ENCODE data around the gene PPP1R9B.

The PPP1R9B gene

DNA sequence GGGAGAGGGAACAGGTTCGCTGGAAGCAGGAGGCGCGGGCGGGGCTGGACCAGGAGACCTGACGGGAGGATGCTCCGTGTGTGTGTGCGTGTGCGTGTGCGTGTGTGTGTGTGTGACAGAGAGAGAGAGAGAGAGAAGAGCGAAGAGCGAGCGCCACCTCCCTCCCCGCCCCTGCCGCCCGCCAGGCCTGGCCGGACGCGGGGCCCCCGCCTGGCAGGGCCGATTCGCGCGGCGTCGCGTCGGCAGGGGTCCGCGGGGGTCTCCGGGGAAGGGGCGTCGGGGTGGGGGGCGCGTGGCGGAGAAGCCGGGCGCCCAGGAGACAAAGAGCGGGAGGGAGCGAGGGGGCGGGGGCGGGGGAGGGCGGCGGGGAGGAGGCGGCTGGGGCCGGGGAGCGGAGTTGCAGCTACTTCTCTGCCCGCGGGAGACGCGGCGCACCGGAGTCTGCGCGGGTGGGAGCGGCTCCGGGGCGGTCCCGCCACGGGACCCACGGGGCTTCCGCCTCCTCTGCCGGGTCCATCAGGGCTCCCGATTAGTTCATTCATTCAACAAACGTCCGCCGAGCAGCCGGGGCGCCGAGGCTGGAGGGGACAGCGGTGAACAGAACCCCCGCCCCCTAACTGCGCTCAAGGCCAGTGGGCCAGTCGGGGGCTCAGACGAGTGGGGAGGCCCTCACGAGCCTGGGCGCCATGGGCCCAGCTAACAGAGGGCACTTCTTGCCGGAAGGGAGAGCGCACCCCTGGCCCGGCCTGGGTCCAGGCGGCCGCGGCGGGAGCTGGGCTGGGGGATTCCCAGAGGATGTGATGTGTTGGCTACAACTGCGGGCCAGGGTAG lies 20.5 kb downstream of the PPP1R9B start, which contains the start of gene SAMD14:
SAMD14 (minus strand) TSS at position 433 of the 831 bp plus-strand sequence. CDS start 5,201 bp downstream, outside the sequence.
- peak within 1 kb of the TSS; percentile 46 to 60 for H3K4me3 ChIP-seq (replicated peaks in 1 of 2; ENCODE audit: low read depth in 2 of 2, low read length in 2 of 2)
- TF ChIP-seq, protein P1, sequence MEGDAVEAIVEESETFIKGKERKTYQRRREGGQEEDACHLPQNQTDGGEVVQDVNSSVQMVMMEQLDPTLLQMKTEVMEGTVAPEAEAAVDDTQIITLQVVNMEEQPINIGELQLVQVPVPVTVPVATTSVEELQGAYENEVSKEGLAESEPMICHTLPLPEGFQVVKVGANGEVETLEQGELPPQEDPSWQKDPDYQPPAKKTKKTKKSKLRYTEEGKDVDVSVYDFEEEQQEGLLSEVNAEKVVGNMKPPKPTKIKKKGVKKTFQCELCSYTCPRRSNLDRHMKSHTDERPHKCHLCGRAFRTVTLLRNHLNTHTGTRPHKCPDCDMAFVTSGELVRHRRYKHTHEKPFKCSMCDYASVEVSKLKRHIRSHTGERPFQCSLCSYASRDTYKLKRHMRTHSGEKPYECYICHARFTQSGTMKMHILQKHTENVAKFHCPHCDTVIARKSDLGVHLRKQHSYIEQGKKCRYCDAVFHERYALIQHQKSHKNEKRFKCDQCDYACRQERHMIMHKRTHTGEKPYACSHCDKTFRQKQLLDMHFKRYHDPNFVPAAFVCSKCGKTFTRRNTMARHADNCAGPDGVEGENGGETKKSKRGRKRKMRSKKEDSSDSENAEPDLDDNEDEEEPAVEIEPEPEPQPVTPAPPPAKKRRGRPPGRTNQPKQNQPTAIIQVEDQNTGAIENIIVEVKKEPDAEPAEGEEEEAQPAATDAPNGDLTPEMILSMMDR (IDR thresholded peaks at IDR 0.05; ENCODE audit: low read depth, low read length) = no peak
- peak; percentile 48 to 57 for DNase-seq (ENCODE audit: low read depth in 2 of 2)

DNA sequence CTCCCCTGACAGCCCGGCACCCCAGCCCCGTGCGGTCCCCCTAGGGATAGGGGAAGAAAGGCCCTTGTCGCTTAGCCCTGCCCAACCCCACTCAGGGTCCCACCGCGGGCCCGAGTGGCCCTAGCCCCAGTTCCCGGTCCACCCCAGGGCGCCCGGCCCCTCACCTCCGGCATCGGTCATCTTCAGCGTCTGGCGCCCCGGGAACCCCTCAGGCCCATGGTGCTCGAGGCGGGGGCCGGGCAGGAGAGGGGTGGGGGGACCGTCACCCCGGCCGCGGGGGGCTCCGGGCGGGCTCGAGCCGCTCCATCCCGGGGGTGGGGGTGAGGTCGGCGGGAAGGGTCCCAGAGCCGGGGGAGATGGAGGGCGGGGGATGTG lies 21.1 kb downstream of the PPP1R9B start:
- TF ChIP-seq, protein P1 (IDR thresholded peaks at IDR 0.05; ENCODE audit: low read depth, low read length) = no peak
- peak overlapping the region; percentile 44 to 60 for H3K4me3 ChIP-seq (replicated peaks in 1 of 2; ENCODE audit: low read depth in 2 of 2, low read length in 2 of 2)
- no peak for DNase-seq (ENCODE audit: low read depth in 2 of 2)

DNA sequence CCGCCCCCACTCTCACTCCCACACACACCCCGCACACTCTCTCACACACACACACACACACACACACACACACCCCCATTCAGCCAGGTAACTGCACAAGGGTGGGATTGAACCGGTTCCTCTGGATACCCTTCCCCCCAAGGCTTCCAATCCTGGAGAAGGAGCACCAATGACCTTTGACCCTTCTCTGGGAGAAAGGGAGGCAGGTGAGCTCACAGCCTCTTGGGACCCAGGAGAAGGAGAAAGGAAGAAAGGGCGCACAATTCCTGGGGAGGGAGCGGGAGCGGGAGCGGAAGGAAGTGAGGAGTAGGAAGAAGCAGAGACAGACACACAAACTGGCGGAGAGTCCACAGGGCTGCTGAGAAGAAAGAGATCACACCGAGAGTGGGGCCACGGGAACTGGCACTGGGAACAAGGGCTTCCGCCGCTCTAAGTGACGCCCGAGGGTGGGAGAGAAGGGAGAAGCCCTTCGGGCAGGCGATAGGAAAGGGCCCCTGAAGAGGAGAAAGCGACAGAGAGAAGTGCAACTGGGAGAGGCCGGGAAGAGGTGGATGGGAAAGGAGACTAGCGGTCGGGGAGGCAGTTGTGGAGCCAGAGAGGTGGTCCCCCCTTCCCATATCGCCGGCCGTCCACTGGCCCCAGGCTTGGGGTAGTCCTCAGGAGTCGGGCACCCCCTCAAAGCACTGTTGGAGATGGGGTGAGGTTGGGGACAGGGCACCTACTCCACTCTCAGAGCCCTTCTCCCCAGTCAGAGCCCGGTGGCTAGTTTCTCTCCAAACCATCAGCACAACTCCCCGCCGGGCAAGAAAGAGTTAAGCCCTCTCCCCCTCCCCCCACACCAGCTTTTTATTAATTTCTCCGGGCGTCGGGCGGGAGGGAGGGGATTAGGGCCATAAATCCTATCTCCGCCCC lies 21.8 kb downstream of the PPP1R9B start:
- TF ChIP-seq, protein P1 (IDR thresholded peaks at IDR 0.05; ENCODE audit: low read depth, low read length) = no peak
- DNase-seq (ENCODE audit: low read depth in 2 of 2) = peak in 1 of 2 donors; percentile 41
- peak overlapping the region; percentile 44 to 60 for H3K4me3 ChIP-seq (replicated peaks in 1 of 2; ENCODE audit: low read depth in 2 of 2, low read length in 2 of 2)

DNA sequence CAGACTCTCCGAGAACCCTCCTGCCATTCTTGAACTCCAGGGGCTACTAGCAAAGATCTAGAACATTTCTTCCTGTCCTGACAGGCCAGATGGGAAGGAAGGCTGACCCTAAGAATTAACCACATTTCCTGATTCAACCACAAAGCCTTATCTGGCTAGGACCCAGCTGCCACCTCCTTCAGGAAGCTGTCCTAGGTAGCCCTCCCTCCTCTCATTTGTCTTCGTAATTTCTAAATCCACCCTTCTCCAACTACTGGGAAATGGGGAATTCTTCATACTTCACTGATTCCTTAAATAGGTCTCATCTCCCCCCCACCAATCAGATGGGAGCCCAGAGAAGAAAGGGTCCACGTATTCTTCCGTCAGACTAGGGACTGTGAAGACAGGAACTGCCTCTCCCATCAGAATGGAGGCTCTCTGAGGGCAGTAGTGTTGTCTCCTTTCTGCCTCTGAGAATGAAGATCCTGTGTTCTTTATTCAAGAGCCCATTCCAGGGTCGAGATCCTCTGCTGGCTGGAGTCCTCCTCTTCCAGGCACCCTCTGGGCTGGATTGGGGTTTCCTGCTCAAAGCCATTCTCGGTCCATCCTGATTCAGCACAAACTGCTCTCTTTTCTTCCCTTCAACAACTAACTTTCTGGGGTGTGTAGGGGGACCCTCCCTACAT lies 22.6 kb downstream of the PPP1R9B start:
- TF ChIP-seq, protein P1 (IDR thresholded peaks at IDR 0.05; ENCODE audit: low read depth, low read length) = no peak
- peak in 1 of 2 donors; percentile 34 for DNase-seq (ENCODE audit: low read depth in 2 of 2)
- H3K4me3 ChIP-seq (replicated peaks in 1 of 2; ENCODE audit: low read depth in 2 of 2, low read length in 2 of 2) = no peak overlapping the region

DNA sequence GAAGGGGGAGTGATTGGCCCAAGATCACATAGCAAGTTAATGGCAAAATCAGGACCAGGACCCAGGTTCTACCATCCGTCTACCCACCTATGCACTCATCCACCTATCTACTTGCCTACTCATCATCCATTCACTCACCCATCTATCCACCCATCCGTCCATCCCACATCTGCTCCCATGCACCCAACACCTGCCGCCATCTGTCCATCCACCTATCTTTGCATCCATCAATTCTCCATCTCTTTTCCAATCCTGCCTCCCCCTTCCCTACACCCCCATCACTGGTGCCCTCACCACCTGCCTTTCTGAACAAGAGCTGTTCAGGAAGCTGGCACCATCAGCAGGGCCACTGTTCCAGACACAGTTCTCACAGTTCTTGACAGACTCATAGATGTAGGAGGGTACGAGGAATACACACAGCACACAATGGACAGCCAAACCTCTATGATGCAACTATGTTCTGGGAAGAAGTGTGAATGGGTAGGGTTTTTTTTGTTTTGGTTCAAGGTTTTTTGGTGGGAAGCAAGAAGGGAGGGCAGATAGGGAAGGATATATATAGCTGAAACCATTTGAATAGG lies 25.0 kb downstream of the PPP1R9B start:
- DNase-seq (ENCODE audit: low read depth in 2 of 2) = peak in 1 of 2 donors; percentile 56
- TF ChIP-seq, protein P1 (IDR thresholded peaks at IDR 0.05; ENCODE audit: low read depth, low read length) = no peak
- H3K4me3 ChIP-seq (replicated peaks in 1 of 2; ENCODE audit: low read depth in 2 of 2, low read length in 2 of 2) = no peak overlapping the region
